BLaER1 treated with 17β-estradiol and CSF1 and Interleukin-3, amounts not matched to agents 10 nM and 100 nM (cell line): ENCODE data around the gene APOM.

ENCODE experiments used
- H3K27ac ChIP-seq, 11 experiments: shearing (Covaris generic); formaldehyde crosslinking; 2 replicates each; pipeline ENCODE4 v1.8.1; 2022
- H3K27me3 ChIP-seq, 11 experiments: shearing (Covaris generic); formaldehyde crosslinking; 2 replicates each; pipeline ENCODE4 v1.8.1; 2022
- H3K36me3 ChIP-seq, 11 experiments: shearing (Covaris generic); formaldehyde crosslinking; 2 replicates each; pipeline ENCODE4 v1.8.1; 2022
- H3K4me1 ChIP-seq, 10 experiments: shearing (Covaris generic); formaldehyde crosslinking; 2 replicates each; pipeline ENCODE4 v1.8.1; 2022
- H3K4me2 ChIP-seq, 11 experiments: shearing (Covaris generic); formaldehyde crosslinking; 2 replicates each; pipeline ENCODE4 v1.8.1; 2022
- H3K4me3 ChIP-seq, 10 experiments: shearing (Covaris generic); formaldehyde crosslinking; 2 replicates each; pipeline ENCODE4 v1.8.1; 2022
- H3K9ac ChIP-seq, 11 experiments: shearing (Covaris generic); formaldehyde crosslinking; 2 replicates each; pipeline ENCODE4 v1.8.1; 2022
- H3K9me3 ChIP-seq, 11 experiments: shearing (Covaris generic); formaldehyde crosslinking; replicated peaks in 1 of 11; 2 replicates each; pipeline ENCODE4 v1.8.1; 2022
- H4K20me1 ChIP-seq, 11 experiments: shearing (Covaris generic); formaldehyde crosslinking; 2 replicates each; pipeline ENCODE4 v1.8.1; 2022
- Cebpa-rat ChIP-seq, 11 experiments: shearing (Covaris generic); IDR thresholded peaks; 2 replicates each; pipeline ENCODE4 v1.8.1; 2022

The APOM gene

DNA sequence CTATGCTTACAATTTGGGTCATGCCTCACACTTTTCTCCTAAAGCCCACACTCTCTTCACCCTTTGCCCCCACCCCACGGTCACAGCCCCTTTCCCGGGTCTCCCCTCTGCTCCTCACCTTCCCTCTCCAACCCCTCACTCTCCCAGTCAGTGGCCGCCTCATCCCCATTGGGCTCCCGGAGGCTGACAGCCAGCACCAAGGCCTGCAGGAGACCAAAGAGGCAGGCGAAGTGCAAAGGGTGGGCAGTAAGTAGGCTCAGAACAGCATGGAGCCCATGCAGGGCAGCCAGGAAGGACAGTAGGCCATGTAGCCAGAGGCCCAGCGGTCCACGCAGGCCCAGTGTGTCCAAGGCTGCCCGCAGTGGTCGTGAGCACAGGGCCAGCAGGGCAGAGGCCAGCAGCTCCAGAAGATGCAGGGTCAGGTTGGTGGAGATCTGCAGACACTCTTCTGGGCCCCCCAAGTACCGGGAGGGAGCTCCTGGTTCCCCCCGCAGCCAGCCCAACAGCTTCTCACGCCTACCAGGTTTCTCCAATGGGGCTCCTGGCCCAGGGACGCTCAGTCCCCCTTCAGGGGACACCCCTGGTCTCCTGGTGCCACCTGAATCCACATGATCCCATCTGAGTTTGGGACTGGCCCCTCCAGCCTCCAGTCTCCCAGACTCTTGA is 3.4 kb downstream of the APOM start:
- peaks cover 67 to 86% (median 73%) of the 10 kb centered on the region in 10 experiments for H3K4me1 ChIP-seq
- peak overlapping the region; percentile 72 to 91 (median 80) for H3K4me3 ChIP-seq
- peak overlapping the region; percentile 84 to 95 (median 91) for H3K9ac ChIP-seq
- H3K27me3 ChIP-seq, result no peaks in the 10 kb centered on the region
- H3K27ac ChIP-seq, result peak overlapping the region in 10 of 11 experiments; percentile 75 to 94 (median 87); a peak in 17 of 22 replicates
- no peak for TF ChIP-seq Cebpa-rat (IDR thresholded peaks at IDR 0.05)
- H4K20me1 ChIP-seq, result peaks cover 5 to 35% (median 20%) of the 10 kb centered on the region in 11 experiments; a peak in 14 of 22 replicates
- H3K9me3 ChIP-seq, result no peaks in the 10 kb centered on the region
- peak overlapping the region; percentile 96 to 100 (median 99) for H3K4me2 ChIP-seq
- H3K36me3 ChIP-seq, result peaks cover 18 to 66% (median 34%) of the 10 kb centered on the region in 11 experiments; a peak in 20 of 22 replicates

DNA sequence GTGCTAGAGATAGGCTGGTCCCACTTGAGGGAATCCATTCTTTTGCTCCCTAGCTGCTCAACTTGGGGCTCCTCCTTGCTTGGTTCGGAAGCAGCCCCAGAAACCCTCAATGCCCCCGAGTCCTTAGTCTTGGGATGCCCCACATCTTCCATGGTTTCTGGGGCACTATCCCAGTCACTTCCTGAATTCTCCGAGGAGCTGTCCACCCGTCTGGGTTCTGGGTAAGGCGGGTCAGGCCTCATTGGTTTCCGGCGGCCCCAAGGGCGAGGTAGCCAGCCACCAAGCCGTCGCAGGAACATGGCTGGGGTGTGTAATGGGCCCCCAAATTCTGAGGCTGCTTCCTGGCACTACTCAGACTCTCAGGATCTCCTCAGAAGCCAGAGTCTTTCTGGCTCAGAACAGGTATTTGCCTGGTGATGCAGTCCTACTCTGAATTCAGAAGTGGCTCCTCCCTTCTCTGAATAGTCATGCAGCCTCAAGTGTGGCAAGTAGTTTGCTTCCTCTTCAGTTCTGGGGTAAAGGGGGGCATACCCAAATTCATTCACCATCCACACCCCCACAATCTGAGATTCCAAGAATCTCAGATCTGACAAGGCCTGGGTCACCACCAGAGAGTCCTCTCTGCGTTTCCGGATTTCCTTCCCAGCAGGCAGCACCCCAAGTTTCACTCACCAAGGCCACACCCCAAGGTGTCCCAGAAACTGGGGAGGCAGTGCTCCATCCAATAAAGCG is 4.1 kb downstream of the APOM start:
- peaks cover 18 to 62% (median 34%) of the 10 kb centered on the region in 11 experiments; a peak in 20 of 22 replicates for H3K36me3 ChIP-seq
- H4K20me1 ChIP-seq, result peaks cover 5 to 35% (median 20%) of the 10 kb centered on the region in 11 experiments; a peak in 14 of 22 replicates
- H3K27ac ChIP-seq, result peak overlapping the region; percentile 75 to 94 (median 87)
- H3K4me1 ChIP-seq, result peaks cover 65 to 80% (median 73%) of the 10 kb centered on the region in 10 experiments
- H3K4me3 ChIP-seq, result peak overlapping the region; percentile 72 to 91 (median 80)
- peak overlapping the region; percentile 84 to 95 (median 91) for H3K9ac ChIP-seq
- H3K27me3 ChIP-seq, result no peaks in the 10 kb centered on the region
- H3K4me2 ChIP-seq, result peak overlapping the region; percentile 96 to 100 (median 99)
- TF ChIP-seq Cebpa-rat (IDR thresholded peaks at IDR 0.05), result no peak
- H3K9me3 ChIP-seq, result no peaks in the 10 kb centered on the region

DNA sequence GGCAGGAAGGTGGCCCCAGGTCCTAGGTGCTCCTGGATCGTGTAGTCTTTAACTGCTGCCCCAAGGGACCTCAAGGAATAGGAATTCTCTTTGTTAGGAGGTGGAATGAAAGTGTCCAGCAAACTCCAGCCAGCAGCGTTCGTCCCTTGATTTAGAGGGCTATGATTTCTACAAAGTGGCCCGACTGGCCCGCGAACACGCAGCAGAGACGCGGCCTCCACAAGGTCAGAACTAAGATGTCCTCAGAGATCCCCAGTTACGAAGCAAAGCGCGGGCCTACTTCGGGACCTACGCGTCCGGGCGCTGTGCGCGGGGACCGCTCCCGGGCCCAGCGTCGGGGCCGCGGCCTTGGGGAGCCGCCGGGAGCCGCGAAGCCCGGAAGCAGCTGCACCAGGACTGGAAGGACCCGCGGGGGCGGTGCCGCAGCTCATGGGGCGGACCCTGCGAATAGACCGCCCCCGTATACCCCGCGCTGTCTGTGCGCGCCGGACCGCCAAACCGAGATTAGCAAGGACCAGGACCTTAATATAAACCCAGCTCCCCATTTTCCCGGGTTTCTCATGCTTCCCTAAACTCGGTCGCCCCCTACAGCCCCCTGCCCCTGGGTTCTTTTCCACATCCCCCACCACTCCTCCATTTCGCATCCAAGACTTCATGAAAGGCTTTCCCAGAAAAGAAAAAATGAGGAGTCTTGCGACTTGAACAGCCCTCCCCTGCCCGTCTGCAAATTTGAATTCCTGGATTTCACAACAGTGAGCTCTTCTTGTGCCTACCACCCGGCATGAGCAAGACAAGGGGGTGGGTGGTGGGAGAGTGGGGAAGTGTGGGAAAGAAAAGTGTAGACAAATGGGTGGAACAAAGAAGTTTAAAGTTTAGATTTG is 4.9 kb downstream of the APOM start, which contains the start of gene C6orf47:
Gene C6orf47 (minus strand): TSS at position 398 of the 881 bp plus-strand sequence. CDS start 831 bp downstream, outside the sequence.
- TF ChIP-seq Cebpa-rat (IDR thresholded peaks at IDR 0.05), result peak in 1 of 11 experiments; percentile 60; a peak in 2 of 22 replicates
- peaks cover 64 to 75% (median 70%) of the 10 kb centered on the region in 10 experiments for H3K4me1 ChIP-seq
- peaks cover 18 to 56% (median 34%) of the 10 kb centered on the region in 11 experiments; a peak in 20 of 22 replicates for H3K36me3 ChIP-seq
- no peaks in the 10 kb centered on the region for H3K27me3 ChIP-seq
- H3K4me3 ChIP-seq, result peak within 1 kb of the TSS; percentile 72 to 91 (median 80)
- H3K27ac ChIP-seq, result peak within 1 kb of the TSS; percentile 75 to 94 (median 87)
- peak within 1 kb of the TSS; percentile 84 to 95 (median 91) for H3K9ac ChIP-seq
- H4K20me1 ChIP-seq, result peaks cover 5 to 35% (median 20%) of the 10 kb centered on the region in 11 experiments; a peak in 14 of 22 replicates
- H3K9me3 ChIP-seq, result no peaks in the 10 kb centered on the region
- H3K4me2 ChIP-seq, result peak within 1 kb of the TSS; percentile 96 to 100 (median 99)

DNA sequence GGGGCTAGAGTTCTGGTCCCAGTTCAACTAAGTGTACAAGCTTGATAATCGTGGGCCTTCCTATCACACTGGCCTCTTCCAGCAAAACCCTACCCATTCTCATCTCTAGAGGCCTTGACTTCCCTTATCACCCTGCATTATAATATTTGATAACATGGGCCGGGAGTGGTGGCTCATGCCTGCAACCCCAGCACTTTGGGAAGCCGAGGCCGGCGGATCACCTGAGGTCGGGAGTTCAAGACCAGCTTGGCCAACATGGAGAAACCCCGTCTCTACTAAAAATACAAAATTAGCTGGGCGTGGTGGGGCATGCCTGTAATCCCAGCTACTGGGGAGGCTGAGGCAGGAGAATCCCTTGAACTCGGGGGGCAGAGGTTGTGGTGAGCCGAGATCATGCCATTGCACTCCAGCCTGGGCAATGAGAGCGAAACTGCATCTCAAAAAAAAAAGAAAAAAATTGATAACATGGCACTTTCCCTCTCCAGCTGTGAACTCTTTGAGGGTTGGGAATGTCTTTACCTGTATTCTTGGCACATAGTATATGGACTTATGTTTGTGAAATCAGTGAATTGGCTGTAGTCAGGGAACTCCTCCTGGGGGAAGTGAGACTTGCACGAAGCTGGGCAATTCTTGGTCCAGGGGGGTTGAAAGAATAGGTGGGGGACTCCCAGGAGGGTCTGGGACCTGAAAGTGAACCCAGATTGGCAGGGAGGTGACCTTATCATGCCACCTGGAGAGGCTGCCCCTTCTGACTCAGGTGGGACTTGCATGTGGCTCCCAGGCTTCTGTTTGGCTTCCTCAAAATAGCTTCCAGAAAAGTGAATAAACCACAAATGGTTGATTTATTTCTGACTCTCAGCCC is 5.8 kb downstream of the APOM start:
- peak overlapping the region in 10 of 11 experiments; percentile 82 to 94 (median 88); a peak in 20 of 22 replicates for H3K27ac ChIP-seq
- H3K27me3 ChIP-seq, result no peaks in the 10 kb centered on the region
- peaks cover 5 to 32% (median 22%) of the 10 kb centered on the region in 11 experiments; a peak in 15 of 22 replicates for H4K20me1 ChIP-seq
- H3K36me3 ChIP-seq, result peaks cover 18 to 49% (median 32%) of the 10 kb centered on the region in 11 experiments; a peak in 20 of 22 replicates
- H3K9ac ChIP-seq, result peak overlapping the region; percentile 84 to 97 (median 91); a peak in 20 of 22 replicates
- H3K4me3 ChIP-seq, result peak overlapping the region; percentile 72 to 91 (median 80)
- H3K4me2 ChIP-seq, result peak overlapping the region; percentile 96 to 100 (median 99)
- peaks cover 64 to 70% (median 67%) of the 10 kb centered on the region in 10 experiments for H3K4me1 ChIP-seq
- no peaks in the 10 kb centered on the region for H3K9me3 ChIP-seq
- TF ChIP-seq Cebpa-rat (IDR thresholded peaks at IDR 0.05), result no peak

DNA sequence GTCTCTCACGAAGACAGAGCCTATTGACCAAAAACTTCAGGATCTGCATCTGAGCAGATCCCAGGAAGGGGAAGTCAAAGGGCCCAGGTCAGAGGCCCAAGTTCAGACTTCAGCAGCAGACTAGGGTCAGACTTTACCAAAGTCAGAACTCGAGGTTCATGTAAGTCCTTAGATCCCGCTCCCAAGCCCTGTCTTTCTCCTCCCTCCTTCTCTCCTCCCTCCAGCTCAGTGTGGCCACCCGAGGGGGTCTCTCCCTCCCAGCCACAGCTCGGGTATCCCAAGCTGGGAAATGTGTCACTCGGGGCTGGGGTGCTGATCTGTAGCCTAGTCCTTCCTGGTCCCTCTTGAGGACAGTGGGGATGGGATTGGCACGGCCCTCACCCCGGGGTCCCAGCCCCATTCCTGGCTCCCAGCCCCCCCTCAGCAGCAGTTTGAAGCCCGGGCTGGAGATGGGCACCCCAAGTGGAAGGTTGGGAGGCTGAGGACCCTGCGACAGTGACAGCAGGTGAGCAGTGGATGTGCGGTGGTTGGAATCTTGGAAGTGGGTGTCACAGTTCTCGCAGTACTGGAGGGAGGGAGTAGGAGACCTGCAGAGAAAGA is 6.5 kb downstream of the APOM start:
- Histone ChIP-seq H3K27ac (peak overlapping the region in 8 of 11 experiments; percentile 3 to 93 (median 36); a peak in 11 of 22 replicates), H4K20me1 (peaks cover 5 to 31% (median 22%) of the 10 kb centered on the region in 11 experiments; a peak in 15 of 22 replicates), H3K36me3 (peaks cover 21 to 49% (median 33%) of the 10 kb centered on the region in 11 experiments), H3K27me3 (no peaks in the 10 kb centered on the region), H3K9me3 (no peaks in the 10 kb centered on the region), H3K9ac (peak overlapping the region in 10 of 11 experiments; percentile 0 to 97 (median 91); a peak in 17 of 22 replicates), H3K4me2 (peak overlapping the region; percentile 96 to 100 (median 99)), H3K4me1 (peaks cover 66 to 75% (median 72%) of the 10 kb centered on the region in 10 experiments), H3K4me3 (peak overlapping the region in 2 of 10 experiments; percentile 90 to 93; a peak in 1 of 20 replicates)
- TF ChIP-seq Cebpa-rat (IDR thresholded peaks at IDR 0.05), result no peak

DNA sequence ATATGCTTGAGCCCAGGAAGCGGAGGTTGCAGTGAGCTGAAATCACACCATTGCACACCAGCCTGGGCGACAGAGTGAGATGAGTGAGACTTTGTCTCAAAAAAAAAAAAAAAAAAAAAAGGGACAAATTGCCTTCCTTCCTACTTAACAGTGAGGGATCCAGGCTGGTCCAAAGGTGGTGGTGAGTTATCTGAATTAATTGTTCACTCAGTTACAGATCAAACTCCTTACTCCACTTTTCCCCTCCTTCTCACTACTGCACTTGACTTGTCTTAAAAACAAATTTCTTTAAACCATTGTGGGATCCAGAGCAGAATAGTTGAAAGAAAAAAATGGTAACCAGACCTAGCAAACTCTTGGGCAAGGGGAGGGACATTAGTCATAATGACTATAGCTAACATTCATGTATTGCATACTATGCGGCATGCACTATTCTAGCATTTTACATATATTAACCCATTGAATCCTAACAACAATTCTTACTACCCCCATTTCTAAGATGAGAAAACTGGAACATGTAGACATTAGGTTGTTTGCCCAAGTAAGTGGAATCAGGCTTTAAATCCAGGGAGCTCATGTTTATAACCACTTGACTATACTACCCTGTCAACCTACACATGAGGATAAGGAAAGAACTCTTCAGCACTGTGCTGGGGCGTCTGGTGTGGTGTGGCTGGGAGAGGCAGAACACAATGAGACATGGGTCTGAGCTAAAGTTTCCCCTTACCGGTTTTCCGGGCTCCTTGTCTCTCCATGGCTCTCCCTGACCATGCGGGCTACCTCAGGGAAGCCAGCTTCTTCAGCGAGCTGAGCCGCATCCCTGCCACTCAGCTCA is 7.6 kb downstream of the APOM start:
- Histone ChIP-seq H3K27ac (peak overlapping the region in 10 of 11 experiments; percentile 89 to 99 (median 94); a peak in 21 of 22 replicates), H3K4me1 (peaks cover 66 to 75% (median 70%) of the 10 kb centered on the region in 10 experiments), H3K4me2 (peak overlapping the region; percentile 96 to 100 (median 99)), H3K9ac (peak overlapping the region; percentile 89 to 97 (median 94)), H3K9me3 (no peaks in the 10 kb centered on the region), H4K20me1 (peaks cover 5 to 33% (median 18%) of the 10 kb centered on the region in 11 experiments; a peak in 15 of 22 replicates), H3K36me3 (peaks cover 21 to 49% (median 34%) of the 10 kb centered on the region in 11 experiments), H3K27me3 (no peaks in the 10 kb centered on the region), H3K4me3 (peak overlapping the region; percentile 77 to 97 (median 95))
- no peak for TF ChIP-seq Cebpa-rat (IDR thresholded peaks at IDR 0.05)
